Stimulated activated CD8-positive, alpha-beta memory T cell treated with anti-CD3 and anti-CD28 coated beads, Interleukin-4, amount 100 ng/mL, for 4 hours (primary cell): ENCODE results near the gene IGF2BP2.
"Not testable (repeated sequence)": the region's sequence is repeated elsewhere in the genome, so short reads cannot be mapped to it uniquely, and the experiment has no call there.

Experiments
- DNase-seq, 2 donors: peaks; one replicate each; pipeline ENCODE4 v3.0.0-alpha.2; 2020; ENCODE audit warnings: low read depth in 2 of 2, low spot score in 1 of 2

The IGF2BP2 gene

GRCh38 chr3:185838417-185838989 lies 13.7 kb upstream of the IGF2BP2 start:
- DNase-seq: not testable (repeated sequence)

GRCh38 chr3:185837414-185837813 lies 12.6 kb upstream of the IGF2BP2 start:
- no peak for DNase-seq

DNA sequence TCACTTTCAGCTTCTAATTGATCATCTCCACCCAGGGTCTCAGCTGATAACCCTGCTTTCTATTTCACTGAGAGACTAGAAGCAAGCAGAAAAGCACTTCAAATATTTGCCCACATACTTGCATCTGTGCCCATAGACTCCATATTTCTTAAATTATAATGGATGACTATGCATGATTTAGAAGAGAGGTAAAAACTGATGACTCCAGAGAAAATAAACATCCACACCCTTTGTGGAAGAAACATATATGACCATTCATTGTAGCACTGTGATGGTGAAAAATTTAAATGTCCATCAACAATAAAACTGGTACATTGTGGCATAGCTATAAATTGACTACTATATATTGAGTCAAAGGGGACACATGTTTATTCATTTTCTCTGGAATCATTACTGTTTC lies 7.1 kb upstream of the IGF2BP2 start:
- DNase-seq: no peak

DNA sequence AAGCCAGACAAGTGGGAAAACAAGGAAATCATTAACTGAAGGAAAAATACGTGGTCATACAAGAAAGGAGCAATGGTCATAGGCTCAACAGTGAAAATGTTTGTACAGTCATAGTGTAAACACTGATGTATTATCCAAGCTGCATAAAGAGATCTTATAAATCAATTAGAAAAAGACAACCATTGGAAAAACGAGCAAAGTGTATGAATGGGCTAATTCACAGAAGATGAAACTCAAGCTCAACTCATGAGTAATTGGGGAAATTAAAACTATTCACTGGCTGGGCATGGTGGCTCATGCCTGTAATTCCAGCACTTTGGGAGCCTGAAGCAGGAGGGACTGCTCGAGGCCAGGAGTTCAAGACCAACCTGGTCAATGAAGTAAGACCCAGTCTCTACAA lies 6.4 kb upstream of the IGF2BP2 start:
- no peak for DNase-seq

- no peak for DNase-seq
Observed at GRCh38 chr3:185830018-185830797, 5.4 kb upstream of the IGF2BP2 start.

DNA sequence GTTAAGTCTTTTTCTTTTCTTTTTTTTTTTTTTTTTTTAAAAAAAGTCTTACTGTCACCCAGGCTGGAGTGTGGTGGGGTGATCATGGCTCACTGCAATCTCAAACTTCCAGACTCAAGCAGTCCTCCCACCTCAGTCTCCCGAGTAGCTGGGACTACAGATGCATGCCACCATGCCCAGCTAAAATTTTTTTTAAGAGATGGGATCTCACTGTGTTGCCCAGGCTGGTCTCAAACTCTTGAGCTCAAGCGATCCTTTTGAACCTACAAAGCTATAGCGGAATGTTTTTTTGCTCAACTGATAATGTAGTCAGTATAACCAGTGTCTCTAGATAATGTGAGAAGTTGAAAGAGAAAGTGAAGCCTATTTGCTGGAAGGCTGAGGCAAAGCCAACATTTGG lies 3.9 kb upstream of the IGF2BP2 start:
- DNase-seq: no peak

- DNase-seq: no peak
Observed at GRCh38 chr3:185827595-185828344, 2.9 kb upstream of the IGF2BP2 start.

GRCh38 chr3:185825639-185826481 lies 1.0 kb upstream of the IGF2BP2 start:
- DNase-seq: peak in 1 of 2 donors; percentile 9

DNA sequence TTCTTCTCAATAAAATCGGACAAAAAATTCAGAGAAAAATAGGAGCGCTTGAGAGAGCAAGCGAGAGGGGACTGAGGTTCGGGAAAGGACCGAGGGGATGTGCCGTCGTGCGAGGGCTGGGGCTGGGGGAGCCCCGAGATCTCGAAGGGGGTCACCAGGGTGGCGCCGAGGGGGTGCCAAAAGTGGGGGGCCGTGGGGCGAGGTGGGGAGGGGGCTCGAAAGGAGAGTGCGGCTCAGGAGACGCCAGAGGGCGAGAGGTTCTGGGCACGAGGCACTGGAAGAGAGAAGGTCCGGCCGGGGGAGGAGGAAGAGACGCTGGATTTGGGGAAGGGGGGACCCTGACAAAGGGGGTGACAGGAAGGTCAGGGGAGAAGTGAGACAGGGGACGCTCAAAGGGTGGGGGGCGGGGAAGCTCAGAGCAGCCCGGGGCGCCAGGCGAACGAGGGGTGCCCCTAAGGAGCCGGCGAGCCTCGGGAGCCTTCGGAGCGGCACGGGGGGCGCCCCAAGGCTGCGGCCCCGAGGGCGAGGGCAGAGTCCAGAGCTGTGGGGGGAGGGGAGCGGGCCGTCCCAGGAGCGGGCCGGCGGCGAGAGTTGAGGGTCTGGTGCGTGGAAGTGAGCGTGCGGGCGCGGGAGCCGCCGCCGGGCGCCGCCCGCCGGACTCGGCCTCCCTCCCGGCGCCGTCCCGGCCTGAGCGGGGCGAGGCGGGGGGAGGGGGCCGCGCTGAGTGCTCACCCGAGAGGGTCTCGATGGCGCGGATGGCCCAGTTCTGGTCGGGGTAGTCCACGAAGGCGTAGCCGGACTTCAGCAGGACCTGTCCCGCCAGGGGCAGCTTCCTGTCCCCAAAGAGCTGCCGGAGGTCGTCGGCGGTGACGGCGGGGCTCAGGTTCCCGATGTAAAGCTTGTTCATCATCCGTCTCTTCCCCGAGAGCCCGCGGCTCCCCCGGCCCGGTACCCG lies 514 bp downstream of the IGF2BP2 start:
- no peak for DNase-seq

- no peak for DNase-seq
Observed at GRCh38 chr3:185823078-185824044, 1.5 kb downstream of the IGF2BP2 start.

GRCh38 chr3:185822221-185823000 lies 2.4 kb downstream of the IGF2BP2 start:
- DNase-seq: no peak

DNA sequence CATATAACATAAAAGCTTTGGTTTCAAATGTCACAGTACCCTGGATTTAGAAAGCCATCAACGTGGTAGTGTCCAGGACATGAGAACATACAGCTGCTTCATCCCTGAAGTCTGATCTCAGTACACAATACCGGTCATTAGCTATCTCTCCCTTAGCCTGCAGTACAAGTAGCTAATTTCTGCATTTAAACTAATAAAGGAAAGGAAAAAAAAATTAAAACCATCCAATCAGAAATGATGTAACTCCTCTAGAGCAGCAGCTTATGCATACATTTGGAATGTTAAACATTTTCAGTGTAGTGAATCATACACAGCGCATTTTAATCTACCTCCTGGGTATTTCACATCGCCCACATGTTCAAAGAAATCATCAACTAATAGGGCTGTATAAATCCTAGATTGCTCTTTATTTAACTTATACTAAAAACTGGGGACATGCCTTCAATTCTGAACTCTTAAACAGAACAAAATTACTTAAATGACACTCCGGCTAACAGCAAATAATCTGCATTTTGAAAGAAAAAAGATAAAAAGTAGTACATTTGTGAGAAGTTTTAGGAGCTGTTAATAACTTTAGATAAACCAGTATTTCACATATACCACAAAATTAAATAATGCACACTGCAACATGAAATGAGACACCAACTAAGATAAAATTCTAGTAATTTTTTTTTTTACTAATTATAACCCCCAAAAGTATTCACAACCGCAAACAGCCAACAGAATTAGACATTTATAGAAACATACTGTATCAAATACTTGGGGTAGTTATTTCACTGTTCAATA lies 3.7 kb downstream of the IGF2BP2 start:
- no peak for DNase-seq

GRCh38 chr3:185818267-185818875 lies 6.5 kb downstream of the IGF2BP2 start:
- DNase-seq: no peak

DNA sequence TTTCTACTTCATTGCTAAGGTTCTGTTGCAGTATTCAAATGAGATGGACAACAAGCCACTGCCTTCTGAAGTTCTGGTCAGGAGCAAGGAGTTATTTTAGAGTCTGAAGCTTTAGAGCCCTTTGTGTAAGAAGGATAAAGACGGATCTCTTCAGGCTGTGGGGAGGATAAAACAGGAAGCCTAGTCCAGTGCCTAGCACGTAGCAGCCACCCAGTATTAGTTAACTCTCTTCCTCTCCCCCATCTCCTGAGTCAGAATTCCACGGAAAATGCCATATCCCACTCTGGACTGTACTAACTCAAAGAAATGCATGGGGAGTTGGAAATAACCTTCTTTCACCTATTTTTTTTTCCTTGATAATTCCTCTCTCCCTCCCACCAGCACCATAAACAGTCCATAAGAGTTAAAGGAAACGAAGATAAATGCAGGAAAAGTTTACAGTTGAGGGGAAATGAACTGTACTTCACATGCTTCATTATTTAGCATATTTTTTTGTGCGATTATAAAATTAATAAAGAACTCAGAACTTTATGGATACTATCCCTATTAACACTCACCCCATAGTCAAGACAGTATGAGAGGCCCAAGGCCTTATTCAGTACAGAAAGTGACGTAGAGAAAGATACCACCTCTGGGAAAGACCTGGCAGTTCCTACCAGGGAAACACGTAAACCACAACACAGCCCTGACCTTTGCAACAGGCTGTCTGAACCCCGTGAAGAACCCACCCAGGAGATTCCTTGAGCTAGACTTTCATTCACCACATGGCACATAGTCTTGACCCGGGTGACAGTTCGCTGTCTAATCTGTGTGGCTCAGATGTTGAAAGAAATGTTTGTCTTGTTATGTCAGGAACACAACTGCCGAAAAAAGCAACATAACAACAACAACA lies 9.2 kb downstream of the IGF2BP2 start:
- DNase-seq: no peak

- no peak for DNase-seq
Observed at GRCh38 chr3:185813691-185814215, 11.1 kb downstream of the IGF2BP2 start.

DNA sequence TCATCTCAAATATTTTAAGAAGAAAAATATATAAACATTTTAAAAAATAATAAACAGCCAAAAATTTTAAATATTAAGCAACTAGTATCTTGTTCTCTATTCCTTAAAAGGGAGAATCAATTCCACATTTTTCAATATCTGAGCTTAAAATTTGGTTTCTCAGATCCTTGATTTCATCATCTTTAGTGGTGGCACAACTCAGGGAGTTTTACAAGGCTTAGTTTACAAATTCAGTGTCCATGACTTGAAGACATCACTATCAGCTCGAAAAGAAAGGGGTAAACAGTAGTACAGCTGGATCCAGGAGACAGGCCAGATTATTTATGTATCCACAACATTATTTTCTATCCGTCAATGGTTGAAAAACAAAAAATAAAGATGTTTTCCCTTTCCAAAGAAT lies 11.6 kb downstream of the IGF2BP2 start:
- no peak for DNase-seq
